ENCODE data around the gene HEXIM1. TPM values are rescaled to one million over a fixed set of nuclear protein-coding genes. Genes with fewer than 3 reads are reported as not detected.

Gene HEXIM1
- total RNA-seq, 1 experiment from 2014 or later = 4.4 TPM

GRCh38 chr17:45172232-45172540, 23.9 kb downstream of the HEXIM1 start:
- DNase-seq (ENCODE audit: low read depth) = no peak

GRCh38 chr17:45172541-45173286, 24.4 kb downstream of the HEXIM1 start:
- DNase-seq (ENCODE audit: low read depth) = peak; percentile 85

DNA sequence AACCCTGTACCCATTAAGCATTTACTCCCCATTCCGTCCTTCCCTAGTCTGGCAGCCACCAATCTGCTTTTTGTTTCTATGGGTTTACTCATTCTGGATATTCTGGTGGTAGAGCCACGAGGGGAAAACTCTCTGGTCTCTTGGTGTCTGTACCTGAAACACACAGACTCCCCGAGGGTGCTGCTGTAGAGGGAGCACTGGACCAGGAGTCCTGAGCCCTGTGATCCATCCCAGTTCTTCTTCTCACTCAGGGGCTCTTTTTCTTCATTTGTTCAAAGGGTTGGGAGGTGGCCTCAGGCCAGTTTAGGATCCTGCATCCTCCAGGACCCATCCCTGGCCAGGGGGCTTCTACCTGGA, 27.5 kb downstream of the HEXIM1 start:
- DNase-seq (ENCODE audit: low read depth) = no peak

- DNase-seq (ENCODE audit: low read depth) = no peak
Measured at GRCh38 chr17:45177563-45177962, 29.3 kb downstream of the HEXIM1 start.

DNA sequence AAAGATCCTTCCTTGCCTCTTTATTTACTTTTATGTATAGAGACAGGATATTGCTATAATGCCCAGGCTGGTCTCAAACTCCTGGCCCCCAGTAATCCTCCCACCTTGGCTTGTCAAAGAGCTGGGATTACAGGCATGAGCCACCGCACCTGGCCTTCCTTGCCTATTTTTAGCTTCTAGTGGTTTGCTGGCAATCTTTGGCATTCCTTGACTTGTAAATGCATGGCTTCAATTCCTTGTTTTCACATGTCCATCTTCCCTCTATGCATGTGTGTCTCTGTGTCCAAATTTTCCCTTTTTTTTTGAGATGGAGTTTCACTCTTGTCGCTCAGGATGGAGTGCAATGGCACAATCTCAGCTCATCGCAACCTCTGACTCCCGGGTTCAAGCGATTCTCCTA, 35.9 kb downstream of the HEXIM1 start:
- no peak for DNase-seq (ENCODE audit: low read depth)

DNA sequence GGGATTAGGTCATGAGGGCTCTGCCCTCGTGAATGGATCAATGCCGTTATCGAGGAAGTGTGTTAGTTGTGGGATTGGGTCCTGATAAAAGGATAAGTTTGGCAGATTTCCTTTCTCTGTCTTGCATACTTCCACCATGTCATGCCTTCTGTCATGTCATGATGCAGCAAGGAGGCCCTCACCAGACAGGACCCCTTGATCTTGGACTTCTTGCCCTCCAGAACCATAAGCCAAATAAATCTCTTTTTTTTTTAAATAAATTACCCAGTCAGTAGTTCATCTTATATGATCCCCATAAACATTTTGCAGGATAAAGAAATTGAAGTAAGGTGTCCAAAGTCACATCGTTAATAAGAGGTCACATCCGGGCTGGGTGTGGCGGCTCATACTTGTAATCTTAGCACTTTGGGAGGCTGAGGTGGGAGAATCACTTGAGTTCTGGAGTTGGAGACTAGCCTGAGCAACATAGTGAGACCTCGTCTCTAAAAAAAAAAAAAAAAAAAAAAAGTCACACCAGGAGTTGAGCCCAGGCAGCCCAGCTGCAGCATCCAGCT, 38.6 kb downstream of the HEXIM1 start:
- DNase-seq (ENCODE audit: low read depth) = no peak

- no peak for DNase-seq (ENCODE audit: low read depth)
Measured at GRCh38 chr17:45189009-45189408, 40.7 kb downstream of the HEXIM1 start.

DNA sequence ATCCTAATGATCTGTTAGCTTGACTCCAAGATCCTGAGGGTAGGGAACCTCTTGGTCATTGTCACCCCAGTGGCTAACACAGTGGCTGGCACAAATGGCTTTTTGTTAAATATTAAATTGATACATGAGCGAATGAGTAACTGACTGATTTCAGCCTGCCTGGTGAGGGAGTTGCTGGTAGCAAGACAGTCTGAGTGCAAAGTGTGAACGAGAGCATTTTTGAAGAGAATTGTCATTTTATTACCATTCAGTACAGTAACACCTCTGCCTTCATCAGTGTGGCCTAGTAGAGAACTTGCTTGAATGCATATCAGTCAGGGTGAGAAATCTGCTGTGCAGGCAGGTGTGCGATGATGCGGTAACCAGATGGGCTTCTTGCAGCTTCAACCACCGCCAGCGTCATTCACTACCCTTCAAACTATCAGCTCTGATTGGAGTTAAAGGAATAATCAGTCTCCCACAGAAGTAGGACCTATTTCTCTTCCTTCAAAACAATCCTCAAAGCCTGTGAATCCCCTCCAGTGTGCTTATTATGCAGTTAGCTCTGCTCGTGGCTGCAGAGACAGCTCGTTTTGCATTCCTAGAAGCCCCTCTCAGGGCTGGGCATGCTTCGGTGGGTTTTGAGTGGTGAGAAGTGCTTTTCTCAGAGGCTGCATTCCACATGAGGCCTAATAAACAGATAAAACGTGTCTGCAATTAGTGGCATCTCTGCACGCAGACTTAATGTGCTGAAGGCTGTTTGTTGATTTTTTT, 42.4 kb downstream of the HEXIM1 start:
- DNase-seq (ENCODE audit: low read depth) = no peak

- no peak for DNase-seq (ENCODE audit: low read depth)
Measured at GRCh38 chr17:45195424-45195823, 47.1 kb downstream of the HEXIM1 start.

- DNase-seq (ENCODE audit: low read depth) = no peak
Measured at GRCh38 chr17:45197108-45197507, 48.8 kb downstream of the HEXIM1 start.

- peak; percentile 81 for DNase-seq (ENCODE audit: low read depth)
Measured at GRCh38 chr17:45197555-45198334, 49.5 kb downstream of the HEXIM1 start.

GRCh38 chr17:45200701-45201100, 52.4 kb downstream of the HEXIM1 start:
- no peak for DNase-seq (ENCODE audit: low read depth)

GRCh38 chr17:45201457-45201856, 53.2 kb downstream of the HEXIM1 start:
- DNase-seq (ENCODE audit: low read depth) = no peak

Other genes starting within 250 kb of the HEXIM1 start
- gene EFTUD2, start 249.0 kb upstream of the HEXIM1 start, total RNA-seq (2014; rRNA removed; shearing (Covaris generic)) = 90.2 and 90.8 TPM in 2 replicates
- gene GFAP, start 233.0 kb upstream of the HEXIM1 start, total RNA-seq (2014; rRNA removed; shearing (Covaris generic)) = 0.20 TPM in 1 of 2 replicates, not detected in the other
- gene KIF18B, start 200.7 kb upstream of the HEXIM1 start, total RNA-seq (2014; rRNA removed; shearing (Covaris generic)) = 7.2 and 7.6 TPM in 2 replicates
- gene C1QL1, start 180.2 kb upstream of the HEXIM1 start, total RNA-seq (2014; rRNA removed; shearing (Covaris generic)) = 6.4 and 8.2 TPM in 2 replicates
- 33.6 and 35.9 TPM in 2 replicates for gene DCAKD, start 96.8 kb upstream of the HEXIM1 start, total RNA-seq (2014; rRNA removed; shearing (Covaris generic))
- 59.9 and 68.0 TPM in 2 replicates for gene NMT1, start 87.2 kb upstream of the HEXIM1 start, total RNA-seq (2014; rRNA removed; shearing (Covaris generic))
- 11.7 and 15.3 TPM in 2 replicates for gene PLCD3, start 16.0 kb upstream of the HEXIM1 start, total RNA-seq (2014; rRNA removed; shearing (Covaris generic))
- gene ACBD4, start 12.8 kb upstream of the HEXIM1 start, total RNA-seq (2014; rRNA removed; shearing (Covaris generic)) = 1.1 and 2.0 TPM in 2 replicates
- 7.8 and 11.3 TPM in 2 replicates for gene HEXIM2, start 13.4 kb downstream of the HEXIM1 start, total RNA-seq (2014; rRNA removed; shearing (Covaris generic))
- gene FMNL1, start 73.4 kb downstream of the HEXIM1 start, total RNA-seq (2014; rRNA removed; shearing (Covaris generic)) = 10.3 and 13.1 TPM in 2 replicates
- not detected in 2 replicates for gene SPATA32, start 113.6 kb downstream of the HEXIM1 start, total RNA-seq (2014; rRNA removed; shearing (Covaris generic))
- gene MAP3K14, start 168.5 kb downstream of the HEXIM1 start, total RNA-seq (2014; rRNA removed; shearing (Covaris generic)) = 2.9 and 5.7 TPM in 2 replicates